Sigmoid colon (tissue), 4 donors: Measurements from ENCODE around the gene RAPGEF2.

Source experiments
- CTCF ChIP-seq, 4 experiments: fragments of 450-650 bp in 3 of 4; fragments of 200-600 bp in 1 of 4; IDR thresholded peaks; one replicate each; pipeline ENCODE4 v1.5.1; 2016 to 2019; ENCODE audit warnings: antibody characterized with exemption in 4 of 4, mild to moderate bottlenecking in 3 of 4, moderate library complexity in 2 of 4
- EP300 ChIP-seq, 4 donors: sonication (generic); formaldehyde crosslinking; IDR thresholded peaks; one replicate each; pipeline ENCODE4 v1.6.1; 2017; ENCODE audit warnings: antibody characterized with exemption in 4 of 4
- POLR2AphosphoS5 ChIP-seq, 4 donors: sonication (generic); formaldehyde crosslinking; IDR thresholded peaks; one replicate each; pipeline ENCODE4 v1.6.1; 2017; ENCODE audit warnings: antibody characterized with exemption in 4 of 4

DNA sequence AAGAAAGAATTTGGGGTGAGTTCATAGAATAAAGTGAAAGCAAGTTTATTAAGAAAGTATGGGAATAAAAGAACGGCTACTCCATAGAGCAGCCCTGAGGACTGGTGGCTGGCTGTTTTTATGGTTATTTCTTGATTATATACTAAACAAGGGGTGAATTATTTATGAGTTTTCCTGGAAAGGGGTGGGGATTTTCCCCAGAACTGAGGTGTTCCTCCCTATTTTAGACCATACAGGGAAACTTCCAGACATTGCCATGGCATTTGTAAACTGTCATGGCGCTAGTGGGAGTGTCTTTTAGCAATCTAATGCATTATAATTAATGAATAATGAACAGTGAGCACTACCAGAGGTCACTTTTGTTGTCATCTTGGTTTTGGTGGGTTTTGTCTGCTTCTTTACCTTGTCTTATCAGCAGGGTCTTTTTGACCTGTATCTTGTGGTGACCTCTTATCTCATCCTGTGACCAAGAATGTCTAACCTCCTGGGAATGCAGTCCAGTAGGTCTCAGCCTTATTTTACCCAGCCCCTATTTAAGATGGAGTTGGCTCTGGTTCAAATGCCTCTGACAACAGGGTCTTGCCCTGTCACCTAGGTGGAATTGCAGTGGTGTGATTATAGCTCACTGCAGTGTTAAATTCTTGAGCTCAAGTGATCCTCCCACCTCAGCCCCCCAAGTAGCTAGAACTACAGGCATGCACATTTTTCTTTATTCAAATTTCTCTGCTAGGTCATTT, 27.1 kb downstream of the RAPGEF2 start:
- no peak for TF ChIP-seq CTCF (IDR thresholded peaks at IDR 0.05)
- TF ChIP-seq POLR2AphosphoS5 (IDR thresholded peaks at IDR 0.05) = no peak
- no peak for TF ChIP-seq EP300 (IDR thresholded peaks at IDR 0.05)
